Stomach (tissue), 9 donors: Measurements from ENCODE around the gene GALNT18. TPM values are rescaled to one million over a fixed set of nuclear protein-coding genes. Genes with fewer than 3 reads are reported as not detected.

ENCODE experiments used
- DNase-seq, 2 donors: peaks; one replicate each; pipeline versions ENCODE4 v3.0.0 to v3.0.0-alpha.2; 2013 to 2019
- H3K27ac ChIP-seq, 5 donors: fragments of 200-600 bp in 4 of 5; sonication (generic) in 4 of 5; one replicate each; pipeline ENCODE4 v1.5.1; 2013 to 2019; ENCODE audit warnings: mild to moderate bottlenecking in 1 of 5, moderate library complexity in 1 of 5
- H3K27me3 ChIP-seq, 3 donors: fragments of 200-600 bp; sonication (generic); one replicate each; pipeline ENCODE4 v1.5.1; 2017 to 2019; ENCODE audit warnings: mixed run types in 1 of 3
- H3K36me3 ChIP-seq, 4 donors: fragments of 200-600 bp; sonication (generic); 1 replicate in 3 of 4; 2 replicates in 1 of 4; pipeline ENCODE4 v1.5.1; 2016 to 2019
- H3K4me1 ChIP-seq, 4 donors: fragments of 200-600 bp; sonication (generic); one replicate each; pipeline ENCODE4 v1.5.1; 2016 to 2019
- H3K4me3 ChIP-seq, 4 donors: fragments of 200-600 bp; sonication (generic) in 3 of 4; one replicate each; pipeline ENCODE4 v1.5.1; 2016 to 2019; ENCODE audit warnings: mild to moderate bottlenecking in 1 of 4
- H3K9me3 ChIP-seq, 4 donors: fragments of 200-600 bp; sonication (generic); one replicate each; pipeline ENCODE4 v1.5.1; 2016 to 2019
- CTCF ChIP-seq, 7 experiments: fragments of 450-650 bp in 4 of 7; fragments of 200-600 bp in 3 of 7; sonication (generic) in 3 of 7; IDR thresholded peaks; one replicate each; pipeline ENCODE4 v1.5.1; 2016 to 2019; ENCODE audit warnings: antibody characterized with exemption in 7 of 7, control low read depth in 2 of 7, mild to moderate bottlenecking in 1 of 7
- EP300 ChIP-seq: sonication (generic); formaldehyde crosslinking; IDR thresholded peaks from one replicate; pipeline ENCODE4 v1.6.1; 2017; ENCODE audit warnings: antibody characterized with exemption
- POLR2A ChIP-seq, 4 donors: fragments of 450-650 bp; IDR thresholded peaks; one replicate each; pipeline ENCODE4 v1.6.1; 2016; ENCODE audit warnings: antibody characterized with exemption in 4 of 4, control low read depth in 2 of 4, mild to moderate bottlenecking in 1 of 4, moderate library complexity in 1 of 4
- POLR2AphosphoS5 ChIP-seq, 3 donors: sonication (generic); formaldehyde crosslinking; IDR thresholded peaks; one replicate each; pipeline ENCODE4 v1.6.1; 2016; ENCODE audit warnings: antibody characterized with exemption in 3 of 3
- WGBS, 5 donors: extraction: QIAGEN DNeasy Blood & Tissue Kit in 3 of 5; methylation state at CpG; one replicate each; pipeline versions ENCODE4 v1.1.5 to v1.1.7; 2013 to 2018; 5-methylcytosine and 5-hydroxymethylcytosine counted together
- intact Hi-C: fragments of 100-400 bp; cut with DNase I; formaldehyde crosslinking; loops from one replicate; pipeline ENCODE4 v1.15.1; 2023; ENCODE audit warnings: low total_unique reads
- polyA plus RNA-seq, 3 donors: library from polyadenylated mRNA; stranded (reverse); fragments of 200-250 nt; gene quantifications; one replicate each; pipeline ENCODE4 v1.2.3, GENCODE V29; 2013
- total RNA-seq, 5 donors: library from RNA; depleted of rRNA; stranded (reverse); fragments of >200 nt; gene quantifications; one replicate each; pipeline versions ENCODE4 v1.1.0 to v1.2.3, GENCODE V29; 2014 to 2016
- donor health status: healthy with polysubstance abuse.
- donor health status: Bipolar disorder and iron deficiency.
- donor health status: healthy.

Gene GALNT18
- total and polyA plus RNA-seq, 8 donors, result 0.58 to 16.1 (median 2.7) TPM

GRCh38 chr11:11313426-11313825, 308.4 kb downstream of the GALNT18 start:
- no peaks in the 10 kb centered on the region for H3K27me3 ChIP-seq
- H3K36me3 ChIP-seq, result no peaks in the 10 kb centered on the region
- H3K4me3 ChIP-seq, result no peak overlapping the region
- intact Hi-C loops, result no loop called here
- peaks cover 0 to 17% (median 8%) of the 10 kb centered on the region in 4 donors for H3K4me1 ChIP-seq
- 57 to 72% (median 65%) methylated on average over 1 of the region's 1 CpG for WGBS, 5 donors
- TF ChIP-seq EP300, result no peak
- no peak for TF ChIP-seq POLR2A (IDR thresholded peaks at IDR 0.05)
- TF ChIP-seq POLR2AphosphoS5 (IDR thresholded peaks at IDR 0.05), result no peak
- no peak for TF ChIP-seq CTCF (IDR thresholded peaks at IDR 0.05)
- no peaks in the 10 kb centered on the region for H3K9me3 ChIP-seq
- DNase-seq, result no peak
- H3K27ac ChIP-seq, result no peak overlapping the region

- H3K36me3 ChIP-seq, result no peaks in the 10 kb centered on the region
- WGBS, 5 donors, result 86 to 93% (median 88%) methylated on average over 1 of the region's 1 CpG
- no peak for TF ChIP-seq POLR2AphosphoS5 (IDR thresholded peaks at IDR 0.05)
- no peak for TF ChIP-seq POLR2A (IDR thresholded peaks at IDR 0.05)
- no peak for TF ChIP-seq EP300
- no peak for TF ChIP-seq CTCF (IDR thresholded peaks at IDR 0.05)
- no peaks in the 10 kb centered on the region for H3K9me3 ChIP-seq
- no peak for DNase-seq
- H3K4me1 ChIP-seq, result peaks cover 0 to 17% (median 8%) of the 10 kb centered on the region in 4 donors
- H3K27ac ChIP-seq, result no peak overlapping the region
- H3K27me3 ChIP-seq, result no peaks in the 10 kb centered on the region
- intact Hi-C loops, result no loop called here
- H3K4me3 ChIP-seq, result no peak overlapping the region
Observed at GRCh38 chr11:11312738-11313137, 309.1 kb downstream of the GALNT18 start.

DNA sequence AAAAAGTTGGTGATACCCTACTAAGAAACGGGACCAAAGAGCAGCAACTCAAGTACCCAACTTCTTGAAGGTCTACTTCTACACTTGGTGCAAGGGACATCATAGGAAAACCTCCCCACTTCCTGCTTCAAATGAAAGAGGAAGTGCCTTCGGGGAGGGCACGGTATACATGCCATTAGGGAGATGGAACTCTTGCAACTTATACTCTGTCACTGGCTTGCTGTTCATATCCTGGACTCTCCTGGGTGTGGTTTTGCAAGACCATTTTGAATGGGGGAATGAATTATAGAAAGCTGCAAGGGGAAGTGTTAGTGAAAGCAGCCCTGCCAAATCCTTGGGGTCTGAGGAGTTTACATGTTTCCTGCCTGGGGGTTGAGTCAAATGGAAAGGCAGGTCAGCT, 310.6 kb downstream of the GALNT18 start:
- TF ChIP-seq CTCF (IDR thresholded peaks at IDR 0.05), result no peak
- TF ChIP-seq POLR2A (IDR thresholded peaks at IDR 0.05), result no peak
- TF ChIP-seq EP300, result no peak
- TF ChIP-seq POLR2AphosphoS5 (IDR thresholded peaks at IDR 0.05), result no peak
- no peak overlapping the region for H3K27ac ChIP-seq
- no peaks in the 10 kb centered on the region for H3K9me3 ChIP-seq
- H3K27me3 ChIP-seq, result no peaks in the 10 kb centered on the region
- intact Hi-C loops, result no loop called here
- DNase-seq, result no peak
- H3K36me3 ChIP-seq, result no peaks in the 10 kb centered on the region
- peaks cover 0 to 17% (median 8%) of the 10 kb centered on the region in 4 donors for H3K4me1 ChIP-seq
- 35 to 78% (median 70%) methylated on average over 3 of the region's 3 CpGs for WGBS, 5 donors
- no peak overlapping the region for H3K4me3 ChIP-seq

DNA sequence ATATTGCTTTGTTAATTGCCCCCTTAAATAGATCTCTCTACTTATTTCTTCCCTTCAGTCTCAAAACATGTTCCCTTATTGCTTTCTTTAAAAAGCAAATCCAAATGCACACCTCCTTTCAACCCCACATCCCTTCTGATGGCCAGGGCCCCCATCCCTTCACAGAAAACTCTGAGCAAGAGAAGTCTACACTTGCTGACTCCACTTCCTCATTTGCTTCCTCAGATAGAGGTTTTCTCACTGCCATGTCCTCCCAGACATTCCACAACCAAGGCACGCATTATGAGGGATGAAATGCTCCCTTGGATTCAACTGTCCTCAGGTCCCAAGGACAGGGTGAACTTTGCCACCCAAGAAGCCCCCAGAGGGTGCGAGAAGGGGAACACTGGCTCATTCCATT, 311.9 kb downstream of the GALNT18 start:
- WGBS, 5 donors, result 87 to 93% (median 90%) methylated on average over 2 of the region's 2 CpGs
- Histone ChIP-seq H3K27me3 (no peaks in the 10 kb centered on the region), H3K4me3 (no peak overlapping the region), H3K9me3 (no peaks in the 10 kb centered on the region), H3K4me1 (peaks cover 0 to 17% (median 8%) of the 10 kb centered on the region in 4 donors), H3K27ac (no peak overlapping the region), H3K36me3 (no peaks in the 10 kb centered on the region)
- TF ChIP-seq CTCF (IDR thresholded peaks at IDR 0.05) (no peak), POLR2AphosphoS5 (IDR thresholded peaks at IDR 0.05) (no peak), EP300 (no peak), POLR2A (IDR thresholded peaks at IDR 0.05) (no peak)
- intact Hi-C loops, result no loop called here
- no peak for DNase-seq
